NCI-H146 (cell line): ENCODE measurements around the gene FHDC1.
"Not testable (repeated sequence)": the region's sequence is repeated elsewhere in the genome, so short reads cannot be mapped to it uniquely, and the experiment has no call there.

Experiments
- DNase-seq: peaks from one replicate; lab custom pipeline; 2025; lab: John Stamatoyannopoulos, UW

FHDC1 gene

GRCh38 chr4:152935631-152936445 is at the start of gene FHDC1:
Gene FHDC1, plus strand, starts transcription at chr4:152936323. Its CDS starts 6,735 bp downstream, at chr4:152943058.
- peak; percentile 86 for DNase-seq

- DNase-seq = no peak
Measured at GRCh38 chr4:152887981-152888380, 48.1 kb upstream of the FHDC1 start.

GRCh38 chr4:152892974-152893373 is 43.1 kb upstream of the FHDC1 start:
- no peak for DNase-seq

- DNase-seq = no peak
Measured at GRCh38 chr4:152894673-152895072, 41.5 kb upstream of the FHDC1 start.

- DNase-seq = no peak
Measured at GRCh38 chr4:152896811-152897210, 39.3 kb upstream of the FHDC1 start.

- DNase-seq = not testable (repeated sequence)
Measured at GRCh38 chr4:152898133-152898532, 38.0 kb upstream of the FHDC1 start.

GRCh38 chr4:152898606-152899005 is 37.5 kb upstream of the FHDC1 start:
- DNase-seq = no peak

GRCh38 chr4:152900395-152900794 is 35.7 kb upstream of the FHDC1 start:
- no peak for DNase-seq

GRCh38 chr4:152901205-152901604 is 34.9 kb upstream of the FHDC1 start:
- no peak for DNase-seq

- no peak for DNase-seq
Measured at GRCh38 chr4:152903658-152904057, 32.5 kb upstream of the FHDC1 start.

- DNase-seq = no peak
Measured at GRCh38 chr4:152909901-152910300, 26.2 kb upstream of the FHDC1 start.

GRCh38 chr4:152910521-152910920 is 25.6 kb upstream of the FHDC1 start:
- DNase-seq = no peak

GRCh38 chr4:152917543-152918395 is 18.4 kb upstream of the FHDC1 start:
- DNase-seq = no peak

GRCh38 chr4:152919826-152920225 is 16.3 kb upstream of the FHDC1 start:
- no peak for DNase-seq

GRCh38 chr4:152920768-152921167 is 15.4 kb upstream of the FHDC1 start:
- peak; percentile 5 for DNase-seq

- DNase-seq = no peak
Measured at GRCh38 chr4:152921284-152921683, 14.8 kb upstream of the FHDC1 start.

- no peak for DNase-seq
Measured at GRCh38 chr4:152925851-152926250, 10.3 kb upstream of the FHDC1 start.

GRCh38 chr4:152926959-152927358 is 9.2 kb upstream of the FHDC1 start:
- DNase-seq = no peak

- DNase-seq = no peak
Measured at GRCh38 chr4:152927737-152928136, 8.4 kb upstream of the FHDC1 start.

GRCh38 chr4:152928286-152928685 is 7.8 kb upstream of the FHDC1 start:
- DNase-seq = no peak

- DNase-seq = no peak
Measured at GRCh38 chr4:152929888-152930287, 6.2 kb upstream of the FHDC1 start.

- peak; percentile 8 for DNase-seq
Measured at GRCh38 chr4:152935143-152935542, 980 bp upstream of the FHDC1 start.
